HG03280 (cell line): ENCODE data around the gene FBXO10.
A peak's percentile ranks its signal among the peaks of the same experiment; 100 is the strongest.
"Not testable (repeated sequence)": the region's sequence is repeated elsewhere in the genome, so short reads cannot be mapped to it uniquely, and the experiment has no call there.

Experiments used
- ATAC-seq: cut with Tn5 transposase; IDR thresholded peaks from one replicate; pipeline ENCODE4 v1.9.1; 2021; ENCODE audit warnings: mild to moderate bottlenecking, moderate library complexity; ENCODE audit not compliant: unreplicated experiment

The FBXO10 gene

DNA sequence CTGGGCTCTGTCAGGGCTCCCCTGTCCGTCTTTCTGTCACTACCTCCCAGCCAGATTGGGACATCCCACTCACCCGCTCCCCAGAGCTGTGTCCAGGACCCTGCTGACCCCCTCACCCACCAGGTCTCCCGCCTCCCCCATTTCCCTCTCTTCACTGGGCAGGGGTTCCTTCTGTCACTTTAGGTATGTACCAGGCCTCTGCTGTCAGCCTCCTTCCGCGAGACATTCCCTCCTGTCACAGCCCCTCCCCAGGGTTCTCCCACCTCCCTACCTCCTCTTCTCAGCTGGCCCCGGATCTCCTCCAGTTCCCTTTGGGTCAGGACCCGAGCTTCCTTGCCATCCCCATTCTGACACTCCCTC lies 89.9 kb downstream of the FBXO10 start:
- ATAC-seq, result no peak

- peak; percentile 94 for ATAC-seq
Measured at GRCh38 chr9:37485389-37486255, 90.6 kb downstream of the FBXO10 start, which contains the start of gene POLR1E. POLR1E (plus strand) TSS chr9:37485948; CDS start chr9:37486048, 100 bp downstream.

DNA sequence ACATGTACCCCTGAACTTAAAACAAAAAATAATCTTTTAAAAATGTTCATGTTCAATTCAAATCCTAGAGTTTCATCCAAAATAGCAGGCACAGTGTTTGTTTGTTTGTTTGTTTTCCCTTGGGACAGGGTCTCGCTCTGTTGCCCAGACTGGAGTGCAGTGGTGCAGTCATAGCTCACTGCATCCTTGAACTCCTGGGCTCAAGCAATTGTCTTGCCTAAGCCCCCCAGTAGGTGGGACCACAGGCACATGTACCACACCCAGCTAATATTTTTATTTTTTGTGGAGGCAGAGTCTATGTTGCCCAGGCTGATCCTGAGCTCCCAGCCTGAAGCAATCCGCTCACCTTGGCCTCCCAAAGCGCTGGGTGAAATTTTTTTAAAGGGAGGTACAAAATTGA lies 95.4 kb downstream of the FBXO10 start:
- no peak for ATAC-seq

DNA sequence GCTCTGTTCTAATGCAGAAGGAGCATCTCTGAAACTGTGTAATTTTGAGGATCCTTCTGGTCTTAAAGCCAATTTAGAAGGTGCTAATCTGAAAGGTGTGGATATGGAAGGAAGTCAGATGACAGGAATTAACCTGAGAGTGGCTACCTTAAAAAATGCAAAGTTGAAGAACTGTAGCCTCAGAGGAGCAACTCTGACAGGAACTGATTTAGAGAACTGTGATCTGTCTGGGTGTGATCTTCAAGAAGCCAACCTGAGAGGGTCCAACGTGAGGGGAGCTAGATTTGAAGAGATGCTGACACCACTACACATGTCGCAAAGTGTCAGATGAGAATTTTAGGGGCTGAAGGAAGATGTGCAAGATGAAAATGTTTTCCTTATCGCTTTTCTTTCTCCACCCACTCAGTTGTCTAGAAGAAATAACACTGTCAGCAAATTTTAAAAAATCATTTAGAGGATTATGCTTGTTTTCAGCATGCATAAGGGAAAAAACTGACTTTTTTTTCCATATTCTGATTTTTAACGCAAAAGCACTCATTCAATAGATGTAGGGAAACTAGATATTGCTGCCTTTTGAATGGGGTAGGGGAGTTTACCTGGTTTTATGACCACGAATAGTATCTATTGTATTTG lies 98.1 kb downstream of the FBXO10 start:
- ATAC-seq, result not testable (repeated sequence)

DNA sequence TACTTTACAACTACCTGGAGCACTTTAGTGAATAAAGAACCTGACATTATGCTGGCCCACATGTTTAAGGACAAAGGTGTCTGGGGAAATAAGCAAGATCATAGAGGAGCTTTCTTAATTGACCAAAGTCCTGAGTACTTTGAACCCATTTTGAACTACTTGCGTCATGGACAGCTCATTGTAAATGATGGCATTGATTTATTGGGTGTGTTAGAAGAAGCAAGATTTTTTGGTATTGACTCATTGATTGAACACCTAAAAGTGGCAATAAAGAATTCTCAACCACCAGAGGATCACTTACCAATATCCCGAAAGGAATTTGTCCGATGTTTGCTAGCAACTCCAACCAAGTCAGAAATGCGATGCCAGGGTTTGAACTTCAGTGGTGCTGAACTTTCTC lies 98.7 kb downstream of the FBXO10 start:
- ATAC-seq, result not testable (repeated sequence)

GRCh38 chr9:37476930-37477329 lies 99.2 kb downstream of the FBXO10 start:
- ATAC-seq, result no peak

- no peak for ATAC-seq
Measured at GRCh38 chr9:37474438-37474837, 101.7 kb downstream of the FBXO10 start.

DNA sequence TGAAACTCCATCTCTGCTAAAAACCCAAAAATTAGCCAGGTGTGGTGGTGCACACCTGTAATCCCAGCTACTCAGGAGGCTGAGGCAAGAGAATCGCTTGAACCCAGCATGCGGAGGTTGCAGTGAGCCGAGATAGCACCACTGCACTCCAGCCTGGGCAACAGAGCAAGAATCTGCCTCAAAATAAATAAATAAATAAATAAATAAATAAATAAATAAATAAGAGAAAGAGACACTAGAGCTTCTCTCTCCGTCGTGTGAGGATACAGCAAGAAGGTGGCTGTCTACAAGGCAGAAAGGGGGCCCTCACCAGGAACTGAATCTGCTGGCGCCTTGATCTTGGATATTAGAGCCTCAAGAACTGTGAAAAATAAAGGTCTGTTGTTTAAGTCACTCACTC lies 102.2 kb downstream of the FBXO10 start:
- ATAC-seq, result not testable (repeated sequence)

DNA sequence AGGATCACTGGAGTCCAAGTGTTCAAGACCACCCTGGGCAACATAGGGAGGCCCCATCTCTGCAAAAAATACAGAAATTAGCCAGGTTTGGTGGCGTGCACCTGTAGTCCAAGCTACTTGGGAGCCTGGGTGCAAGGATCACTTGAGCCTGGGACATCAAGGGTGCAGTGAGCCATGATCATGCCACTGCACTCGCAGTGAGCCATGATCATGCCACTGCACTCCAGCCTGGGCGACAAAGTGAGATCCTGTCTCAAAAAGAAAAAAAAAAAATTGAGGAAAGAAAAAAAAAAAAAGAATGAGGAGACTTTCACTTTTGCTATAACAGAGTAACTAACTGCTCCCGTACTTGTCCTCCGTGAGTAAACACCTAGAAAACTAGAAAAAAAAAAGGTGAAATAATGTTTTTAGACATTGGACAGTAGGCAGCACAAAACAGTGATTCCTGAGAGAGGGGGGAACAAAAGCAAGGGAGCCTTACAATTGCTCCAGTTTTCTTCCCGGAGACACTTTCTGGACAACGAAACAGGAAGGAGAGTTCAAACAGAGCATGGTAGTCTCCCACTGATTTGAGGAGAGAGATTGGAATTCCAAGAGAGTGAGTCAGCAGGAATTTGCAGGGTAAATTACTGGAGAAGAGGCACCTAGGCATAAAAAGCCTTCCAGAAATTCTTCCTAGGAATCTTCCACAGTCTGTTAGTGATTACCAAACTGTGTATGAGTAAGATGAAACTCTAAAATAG lies 104.1 kb downstream of the FBXO10 start:
- no peak for ATAC-seq

GRCh38 chr9:37468620-37469019 lies 107.6 kb downstream of the FBXO10 start:
- ATAC-seq, result no peak

GRCh38 chr9:37467530-37467929 lies 108.7 kb downstream of the FBXO10 start:
- ATAC-seq, result not testable (repeated sequence)

DNA sequence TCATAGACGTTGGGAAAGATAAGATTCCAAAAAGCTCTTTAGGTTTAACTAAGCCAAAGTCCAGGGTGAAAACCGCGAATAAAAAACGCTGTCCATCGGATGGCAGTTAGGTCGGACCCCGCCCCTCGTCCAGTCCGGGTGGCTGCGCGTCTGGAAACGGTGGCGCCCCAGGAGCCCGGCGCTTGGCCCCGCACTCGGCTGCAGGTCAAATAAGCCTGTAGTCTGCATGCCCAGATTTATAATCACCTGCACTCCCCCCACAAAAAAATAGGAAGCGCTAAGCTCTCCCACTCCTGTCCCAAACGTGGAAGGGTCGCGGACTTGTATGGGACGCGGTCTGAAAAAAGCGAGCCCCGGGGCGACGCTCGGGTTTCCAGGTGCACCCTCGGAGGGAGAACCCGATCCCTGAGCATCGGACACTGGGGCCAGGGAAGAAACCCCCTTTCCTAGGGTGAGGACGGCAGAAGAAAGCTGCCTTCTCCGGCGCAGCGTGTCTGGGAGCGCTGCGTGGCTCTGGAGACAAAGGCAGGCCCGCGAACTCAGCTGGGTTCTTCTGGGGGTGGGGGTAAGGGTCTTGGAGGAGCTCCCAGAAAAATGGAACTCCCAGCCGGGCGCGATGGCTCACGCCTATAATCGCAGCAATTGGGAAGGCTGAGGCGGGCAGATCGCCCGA lies 110.0 kb downstream of the FBXO10 start:
- ATAC-seq, result peak; percentile 2

- peak; percentile 80 for ATAC-seq
Measured at GRCh38 chr9:37465249-37466036, 110.7 kb downstream of the FBXO10 start, which contains the start of gene ZBTB5. ZBTB5 (minus strand) TSS chr9:37465450; CDS start chr9:37442551, 22,899 bp downstream.

DNA sequence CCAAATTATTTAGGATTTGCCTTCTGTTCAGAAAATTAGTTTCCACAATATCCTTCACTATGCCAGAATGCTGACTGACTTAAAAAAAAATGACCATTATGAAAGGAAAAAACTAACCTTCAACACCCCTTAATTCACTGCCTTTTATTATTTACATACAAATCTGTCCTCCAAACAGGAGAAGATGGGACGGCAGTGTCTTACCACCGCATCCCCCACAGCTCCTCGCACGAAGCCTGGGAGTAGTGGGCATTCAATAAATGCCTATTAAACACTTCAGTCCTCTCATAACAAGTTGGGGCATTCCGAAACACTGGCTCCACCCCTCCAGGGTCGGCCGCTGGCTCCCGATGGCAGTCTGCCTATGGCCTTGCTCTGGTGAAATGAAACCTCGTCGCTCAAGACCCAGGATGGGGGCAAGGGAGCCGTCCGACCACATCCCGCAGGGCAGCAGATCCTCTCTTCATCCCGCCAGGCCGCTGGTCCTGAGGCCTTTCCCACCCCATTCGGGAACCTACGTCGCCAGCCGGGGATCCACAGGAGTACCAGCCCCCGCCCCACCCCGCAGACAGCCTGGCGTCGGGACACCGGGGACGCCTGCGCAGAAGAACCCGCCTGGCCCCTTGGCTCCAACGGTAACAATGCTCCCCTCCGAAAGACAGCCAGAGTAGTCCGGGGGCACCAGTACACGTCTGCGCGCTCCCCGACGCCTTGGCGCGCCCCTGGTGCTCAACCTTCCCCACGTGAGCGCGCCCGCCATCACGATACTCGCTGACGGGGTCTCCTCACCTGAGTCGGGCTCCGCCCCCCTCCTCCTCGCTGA lies 111.5 kb downstream of the FBXO10 start:
- peak; percentile 35 for ATAC-seq

DNA sequence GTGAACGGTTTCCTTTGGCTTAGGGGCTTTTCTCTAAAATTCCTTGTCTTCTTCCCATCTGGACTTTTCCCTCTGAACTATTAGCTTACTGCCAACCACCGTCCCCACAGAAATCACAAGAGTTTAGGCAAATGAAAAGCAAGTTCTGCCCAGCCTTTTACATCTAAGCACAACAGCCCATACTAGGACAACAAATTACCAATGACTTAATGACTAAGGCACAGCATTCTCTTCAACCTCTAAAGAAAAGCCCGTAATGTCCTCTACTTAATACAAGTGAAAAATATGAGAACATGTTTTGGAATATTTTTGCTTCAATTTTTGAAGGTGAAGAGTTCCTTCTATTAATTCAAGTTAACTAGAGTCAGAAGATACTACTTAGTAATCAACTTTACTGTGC lies 112.2 kb downstream of the FBXO10 start:
- ATAC-seq, result no peak
